ENCODE results near the gene YAP1.

Gene YAP1

GRCh38 chr11:102202972-102203371 lies 92.7 kb downstream of the YAP1 start:
- no peak for DNase-seq

DNA sequence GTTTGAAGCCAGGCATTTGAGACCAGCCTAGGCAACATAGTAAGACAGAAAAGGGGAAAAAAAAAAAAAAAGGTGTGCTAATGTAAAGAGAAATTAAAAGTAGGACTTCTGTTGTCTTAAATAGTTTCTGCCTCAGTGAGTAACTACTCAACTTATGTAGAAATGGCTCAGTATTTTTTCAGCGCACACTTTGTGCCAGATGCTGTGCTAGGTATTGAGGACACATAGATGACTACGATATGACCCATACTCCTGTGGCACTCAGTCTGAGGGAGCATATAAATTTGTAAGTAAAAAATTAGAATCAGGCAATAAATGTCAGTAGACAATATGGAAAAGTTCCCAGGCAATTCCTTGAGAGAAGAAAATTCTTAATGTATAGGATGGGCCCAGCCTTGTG lies 93.9 kb downstream of the YAP1 start:
- DNase-seq, result no peak

GRCh38 chr11:102205805-102206204 lies 95.6 kb downstream of the YAP1 start:
- DNase-seq, result no peak

DNA sequence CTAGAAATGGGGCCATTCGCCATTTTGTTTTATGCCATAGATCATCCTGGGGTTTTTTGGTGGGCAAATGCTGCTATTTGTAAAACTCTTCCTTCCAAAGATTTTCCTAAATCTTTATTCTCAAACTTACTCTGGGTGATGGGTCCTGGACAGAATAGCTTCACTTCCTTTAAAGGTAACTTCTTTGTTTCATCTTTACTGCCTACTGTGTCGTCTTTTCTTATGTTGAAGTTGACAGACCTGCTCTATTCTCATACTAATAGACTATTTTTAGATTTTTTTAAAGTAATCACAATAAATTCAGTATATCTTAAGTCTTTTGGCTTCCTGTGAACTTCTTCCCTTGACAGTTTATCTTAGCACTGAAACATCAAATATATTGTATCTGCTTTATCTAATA lies 98.6 kb downstream of the YAP1 start:
- DNase-seq, result no peak

DNA sequence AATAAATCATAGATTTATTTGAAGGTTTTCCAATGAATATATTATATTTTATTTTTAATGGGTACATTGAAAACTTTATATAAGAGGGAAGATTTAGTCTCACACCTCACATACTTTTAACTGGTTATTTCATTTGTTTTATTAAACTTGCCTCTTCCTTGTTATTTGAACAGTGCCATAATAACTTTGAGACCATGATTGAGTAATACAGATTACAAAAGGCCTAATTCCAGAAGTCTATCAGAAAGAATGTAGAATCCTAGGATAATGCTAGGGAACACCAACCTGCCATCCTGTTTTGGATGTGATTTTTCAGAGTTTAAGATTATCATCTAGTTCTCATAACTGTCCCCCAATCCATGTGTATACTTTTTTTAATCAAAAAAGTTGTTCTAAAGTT lies 104.4 kb downstream of the YAP1 start:
- DNase-seq, result no peak

DNA sequence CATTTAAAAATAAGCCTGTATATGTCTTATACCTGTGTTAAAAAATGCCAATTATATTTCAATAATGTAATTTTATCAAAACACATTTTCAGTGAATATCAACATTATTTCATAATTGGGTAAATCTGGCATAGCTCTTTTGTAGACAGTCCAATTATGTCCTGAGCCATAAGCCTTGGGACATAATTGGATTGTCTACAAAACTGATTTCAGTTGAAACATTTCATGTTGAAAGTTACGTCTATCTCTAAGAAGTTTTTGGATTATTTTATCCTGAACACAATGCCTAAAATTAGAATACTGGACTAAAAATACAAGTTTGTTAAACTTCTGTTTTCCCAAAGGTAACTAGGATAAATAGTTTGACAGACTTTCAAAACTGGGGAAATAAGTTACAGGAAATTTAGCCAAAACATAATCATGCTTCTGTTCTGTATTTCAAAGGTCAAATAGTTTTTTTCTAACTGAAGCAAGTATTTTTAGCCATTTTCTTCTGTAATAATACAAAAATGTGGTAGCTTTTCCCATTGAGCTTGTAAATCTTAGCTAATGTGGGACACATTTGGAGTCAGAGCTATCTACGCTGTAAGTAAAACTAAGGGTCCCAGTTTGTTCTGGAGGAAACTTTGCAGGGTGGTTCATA lies 106.3 kb downstream of the YAP1 start:
- no peak for DNase-seq

GRCh38 chr11:102220728-102221467 lies 110.7 kb downstream of the YAP1 start:
- DNase-seq, result no peak

GRCh38 chr11:102223859-102224258 lies 113.6 kb downstream of the YAP1 start:
- DNase-seq, result no peak

DNA sequence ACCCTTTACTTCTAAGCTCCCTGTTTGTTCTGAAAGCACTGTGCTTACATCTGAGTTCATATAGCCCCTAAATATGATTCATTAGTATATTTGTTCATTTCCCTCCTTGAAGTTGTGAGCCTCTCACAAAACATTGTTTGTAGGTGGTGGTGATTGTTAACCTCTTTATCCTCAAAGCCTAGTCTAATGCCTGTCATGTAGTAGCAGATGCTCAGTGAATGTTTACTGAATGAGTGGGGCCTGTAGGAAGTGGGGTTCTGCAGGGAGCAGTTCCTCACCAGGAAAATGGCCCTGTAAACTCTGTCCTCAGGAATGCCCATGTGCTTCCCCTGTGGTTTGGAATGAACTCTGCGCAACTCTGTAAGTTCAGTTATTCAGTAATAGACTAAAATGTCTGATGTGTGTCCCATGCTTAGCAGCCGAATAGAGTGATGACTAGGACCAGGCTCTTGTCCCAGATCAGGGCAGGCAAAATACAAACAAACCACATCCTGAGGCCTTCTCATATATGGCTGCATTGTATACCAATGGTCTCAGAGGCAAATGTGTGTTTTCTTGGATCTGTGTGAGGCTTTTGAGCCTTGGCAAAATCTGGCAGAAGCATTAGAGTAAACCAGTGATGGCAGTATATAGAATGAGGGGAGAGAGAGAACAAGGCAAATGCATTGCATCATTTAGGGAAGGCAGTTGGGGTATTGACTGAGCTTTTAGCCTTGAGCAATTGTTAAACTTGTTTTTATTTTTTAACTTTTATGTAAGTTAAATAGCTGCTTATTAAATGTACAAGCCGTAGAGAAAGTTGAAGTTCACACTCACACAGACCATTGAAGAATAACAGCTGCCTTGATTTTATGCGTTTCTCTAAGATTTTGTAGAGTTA lies 115.7 kb downstream of the YAP1 start:
- DNase-seq, result no peak

- DNase-seq, result no peak
These were observed 116.6 kb downstream of the YAP1 start for GRCh38 chr11:102226702-102227490.

- no peak for DNase-seq
These were observed 119.4 kb downstream of the YAP1 start for GRCh38 chr11:102229510-102230123.

DNA sequence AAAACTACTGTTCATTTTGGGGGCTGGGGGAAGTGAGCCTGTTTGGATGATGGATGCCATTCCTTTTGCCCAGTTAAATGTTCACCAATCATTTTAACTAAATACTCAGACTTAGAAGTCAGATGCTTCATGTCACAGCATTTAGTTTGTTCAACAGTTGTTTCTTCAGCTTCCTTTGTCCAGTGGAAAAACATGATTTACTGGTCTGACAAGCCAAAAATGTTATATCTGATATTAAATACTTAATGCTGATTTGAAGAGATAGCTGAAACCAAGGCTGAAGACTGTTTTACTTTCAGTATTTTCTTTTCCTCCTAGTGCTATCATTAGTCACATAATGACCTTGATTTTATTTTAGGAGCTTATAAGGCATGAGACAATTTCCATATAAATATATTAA lies 119.9 kb downstream of the YAP1 start:
- DNase-seq, result no peak

DNA sequence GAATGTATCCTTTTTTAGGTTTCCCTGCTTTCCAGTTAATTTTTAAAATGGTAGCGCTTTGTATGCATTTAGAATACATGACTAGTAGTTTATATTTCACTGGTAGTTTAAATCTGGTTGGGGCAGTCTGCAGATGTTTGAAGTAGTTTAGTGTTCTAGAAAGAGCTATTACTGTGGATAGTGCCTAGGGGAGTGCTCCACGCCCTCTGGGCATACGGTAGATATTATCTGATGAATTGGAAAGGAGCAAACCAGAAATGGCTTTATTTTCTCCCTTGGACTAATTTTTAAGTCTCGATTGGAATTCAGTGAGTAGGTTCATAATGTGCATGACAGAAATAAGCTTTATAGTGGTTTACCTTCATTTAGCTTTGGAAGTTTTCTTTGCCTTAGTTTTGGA lies 120.7 kb downstream of the YAP1 start:
- DNase-seq, result no peak

DNA sequence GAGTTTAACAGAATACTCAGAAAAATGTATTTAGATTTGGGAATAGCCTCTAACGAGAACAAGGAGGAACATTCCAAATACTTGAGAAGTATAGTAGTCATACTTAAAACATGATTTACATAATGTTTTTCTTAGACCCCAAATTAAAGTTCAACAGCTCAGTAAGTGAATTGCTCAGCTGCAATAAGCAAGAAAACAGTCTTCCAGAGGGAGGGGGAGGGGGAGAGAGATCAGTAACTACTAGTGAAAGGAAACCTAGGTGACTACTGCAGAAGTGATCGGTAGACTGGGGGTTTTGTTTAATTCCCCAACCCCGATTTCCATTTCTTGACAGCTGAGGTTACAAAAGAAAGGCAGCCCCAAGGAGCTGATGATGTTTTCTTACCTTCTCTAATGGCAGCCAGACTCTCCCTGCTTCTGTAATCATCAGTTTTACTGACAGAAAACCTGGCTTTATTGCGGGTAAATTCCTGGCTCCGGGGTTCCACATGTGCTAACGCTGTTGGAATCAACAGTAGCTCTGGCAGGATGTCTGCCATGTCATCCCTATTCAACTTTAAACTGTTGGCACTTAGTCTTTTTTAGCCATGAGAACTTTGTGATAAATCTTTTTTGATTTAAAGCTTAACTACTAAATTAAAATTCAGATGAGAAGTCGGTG lies 124.7 kb downstream of the YAP1 start:
- DNase-seq, result no peak

DNA sequence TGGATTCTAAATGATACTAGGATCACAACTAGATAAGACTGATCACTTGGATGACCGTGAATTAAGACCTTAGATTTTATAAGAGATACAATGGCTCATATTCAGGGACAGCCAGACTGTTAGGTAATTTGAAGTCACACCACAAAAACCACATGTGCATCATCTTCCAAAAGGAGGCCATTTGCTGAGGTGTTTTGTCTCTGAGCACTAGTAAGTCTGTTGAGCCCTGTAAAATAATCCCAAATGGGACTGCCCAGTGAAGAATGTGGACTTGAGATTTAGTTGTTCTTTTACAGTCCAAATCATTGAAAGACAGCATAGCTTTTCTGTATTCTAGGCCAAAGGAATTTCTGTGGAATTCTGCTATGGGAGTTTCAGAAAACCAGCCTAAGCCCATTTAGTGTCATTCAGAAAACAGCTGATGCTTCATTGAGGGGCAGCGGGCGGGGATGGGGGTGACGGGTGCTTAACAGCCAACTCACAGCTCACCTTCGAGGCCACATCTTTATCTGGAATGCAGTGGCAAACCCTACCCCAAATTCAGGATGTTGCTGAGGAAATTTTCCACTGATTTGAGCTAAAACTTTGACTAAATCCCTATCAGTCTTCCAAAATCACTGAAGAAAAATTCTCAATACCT lies 127.0 kb downstream of the YAP1 start:
- DNase-seq, result no peak

- no peak for DNase-seq
These were observed 128.2 kb downstream of the YAP1 start for GRCh38 chr11:102238391-102238821.

DNA sequence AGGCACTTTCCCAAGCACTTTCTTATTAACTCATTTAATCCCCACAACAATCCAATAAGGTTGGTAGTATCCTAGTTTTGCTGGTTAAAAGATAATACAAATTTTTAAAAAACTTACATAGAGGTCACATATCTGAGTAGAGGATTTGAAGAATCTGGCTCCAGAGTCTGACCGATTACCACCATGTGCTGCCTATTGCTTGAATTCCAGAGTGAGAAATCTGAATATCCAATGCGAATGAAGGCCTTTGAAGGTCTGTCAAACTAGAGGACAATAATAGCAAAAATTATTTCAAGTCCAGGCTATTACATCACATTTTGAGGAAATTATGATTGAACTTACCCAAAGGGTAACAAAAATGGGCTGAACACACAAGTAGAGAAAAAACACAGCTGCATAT lies 129.2 kb downstream of the YAP1 start:
- no peak for DNase-seq

DNA sequence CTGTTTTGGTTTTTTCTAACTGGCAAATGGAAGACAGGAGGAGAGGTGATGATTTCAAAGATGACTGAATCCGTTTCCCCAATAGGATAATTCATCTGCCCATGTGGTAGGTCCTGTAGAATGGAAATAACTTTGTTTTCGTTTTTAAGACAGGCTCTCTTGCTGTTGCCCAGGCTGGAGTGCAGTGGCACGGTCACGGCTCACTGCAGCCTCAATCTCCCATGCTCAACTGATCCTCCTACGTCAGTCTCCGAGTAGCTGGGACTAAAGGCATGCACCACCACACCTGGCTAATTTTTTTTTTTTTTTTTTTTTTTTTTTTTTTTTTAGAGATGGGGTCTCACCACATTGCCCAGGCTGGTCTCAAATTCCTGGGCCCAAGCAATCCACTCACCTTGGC lies 129.7 kb downstream of the YAP1 start:
- DNase-seq, result no peak

DNA sequence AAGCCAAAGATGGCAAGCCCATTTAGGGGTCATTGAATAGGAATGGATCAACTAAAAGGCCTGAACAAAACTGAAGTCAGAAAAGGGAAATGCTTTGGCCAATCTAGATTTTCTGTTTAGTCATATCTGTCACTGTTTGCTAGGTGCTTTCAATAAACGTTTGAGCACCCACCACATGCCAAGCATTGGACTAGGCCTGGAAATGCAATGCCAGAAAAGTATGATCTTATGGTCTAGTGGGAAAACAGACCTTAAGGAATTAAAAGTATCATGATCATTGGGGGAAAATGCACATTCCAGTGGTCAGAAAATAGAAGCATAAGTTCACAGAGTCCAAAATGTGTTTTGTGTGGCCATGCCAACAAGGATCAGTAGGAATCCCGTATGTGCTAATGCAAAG lies 130.3 kb downstream of the YAP1 start:
- no peak for DNase-seq

- no peak for DNase-seq
These were observed 130.8 kb downstream of the YAP1 start for GRCh38 chr11:102241026-102241425.

GRCh38 chr11:102243399-102243884 lies 133.2 kb downstream of the YAP1 start:
- no peak for DNase-seq

All from GOT3 (cell line).